Subcutaneous adipose tissue (tissue), 4 donors: ENCODE results near the gene TGFBR2. TPM values are rescaled to one million over a fixed set of nuclear protein-coding genes. Genes with fewer than 3 reads are reported as not detected.

Experiments used
- CTCF ChIP-seq: fragments of 450-650 bp; IDR thresholded peaks from one replicate; pipeline ENCODE4 v1.5.1; 2016; ENCODE audit warnings: low read depth, mild to moderate bottlenecking, control low read depth, antibody characterized with exemption, moderate library complexity
- total RNA-seq, 4 donors: library from RNA; depleted of rRNA; stranded (reverse); fragments of >200 nt; gene quantifications; one replicate each; pipeline ENCODE4 v1.1.0, GENCODE V29; 2016

The TGFBR2 gene
- total RNA-seq, 4 donors from 2014 or later = 237 to 388 (median 287) TPM

- no peak for TF ChIP-seq CTCF
These were observed 22.6 kb downstream of the TGFBR2 start for GRCh38 chr3:30628901-30629590.

- no peak for TF ChIP-seq CTCF
These were observed 23.3 kb downstream of the TGFBR2 start for GRCh38 chr3:30629746-30630145.

- no peak for TF ChIP-seq CTCF
These were observed 24.0 kb downstream of the TGFBR2 start for GRCh38 chr3:30630238-30631030.

GRCh38 chr3:30631243-30631904 is 25.0 kb downstream of the TGFBR2 start:
- TF ChIP-seq CTCF = no peak

- TF ChIP-seq CTCF = no peak
These were observed 25.7 kb downstream of the TGFBR2 start for GRCh38 chr3:30632065-30632464.

- TF ChIP-seq CTCF = no peak
These were observed 26.1 kb downstream of the TGFBR2 start for GRCh38 chr3:30632521-30632920.

- no peak for TF ChIP-seq CTCF
These were observed 27.3 kb downstream of the TGFBR2 start for GRCh38 chr3:30633718-30634117.
